GM23338 (cell line): Measurements from ENCODE around the gene VPS39. TPM values are rescaled to one million over a fixed set of nuclear protein-coding genes. Genes with fewer than 3 reads are reported as not detected.
A peak's percentile ranks its signal among the peaks of the same experiment; 100 is the strongest.

Experiments
- ATAC-seq: fragments of 200-7000 bp; cut with Tn5 transposase; 3 replicates; pipeline ENCODE4 v1.9.1; 2020
- DNase-seq: peaks from one replicate; pipeline ENCODE4 v3.0.0-alpha.2; 2015; ENCODE audit warnings: low spot score
- H2AFZ ChIP-seq: fragments of 200-600 bp; sonication (generic); 2 replicates; pipeline ENCODE4 v1.8.0; 2016; ENCODE audit warnings: antibody characterized with exemption, mild to moderate bottlenecking, moderate library complexity
- H3F3A ChIP-seq: fragments of 200-600 bp; sonication (generic); replicated peaks from 2 replicates; pipeline ENCODE4 v1.8.0; 2017; ENCODE audit warnings: antibody characterized with exemption, mixed run types, low read depth
- H3K27ac ChIP-seq: fragments of 200-600 bp; sonication (generic); 2 replicates; pipeline ENCODE4 v1.6.1; 2016; ENCODE audit warnings: low read depth
- H3K27me3 ChIP-seq: fragments of 200-600 bp; sonication (generic); 2 replicates; pipeline ENCODE4 v1.8.0; 2016; ENCODE audit warnings: mild to moderate bottlenecking, mixed run types, moderate library complexity; ENCODE audit not compliant: insufficient read depth
- H3K36me3 ChIP-seq: fragments of 200-600 bp; sonication (generic); 2 replicates; pipeline ENCODE4 v1.8.0; 2016; ENCODE audit warnings: mild to moderate bottlenecking; ENCODE audit not compliant: insufficient read depth
- H3K4me1 ChIP-seq: fragments of 200-600 bp; sonication (generic); 2 replicates; pipeline ENCODE4 v1.8.0; 2016; ENCODE audit warnings: mild to moderate bottlenecking, moderate library complexity; ENCODE audit not compliant: insufficient read depth
- H3K4me2 ChIP-seq: fragments of 200-600 bp; sonication (generic); 2 replicates; pipeline ENCODE4 v1.7.1; 2017; ENCODE audit warnings: mixed run types
- H3K4me3 ChIP-seq: fragments of 200-600 bp; sonication (generic); 2 replicates; pipeline ENCODE4 v1.6.1; 2016; ENCODE audit warnings: mixed run types
- H3K79me2 ChIP-seq: fragments of 200-600 bp; sonication (generic); replicated peaks from 2 replicates; pipeline ENCODE4 v1.8.0; 2017; ENCODE audit warnings: mild to moderate bottlenecking; ENCODE audit not compliant: insufficient read depth
- H3K9me2 ChIP-seq: fragments of 200-600 bp; sonication (generic); 2 replicates; pipeline ENCODE4 v1.8.0; 2017; ENCODE audit not compliant: insufficient read depth
- H4K20me1 ChIP-seq: fragments of 200-600 bp; sonication (generic); replicated peaks from 2 replicates; pipeline ENCODE4 v1.8.0; 2017; ENCODE audit warnings: mild to moderate bottlenecking; ENCODE audit not compliant: insufficient read depth
- H3K27ac Mint-ChIP-seq: 2 replicates; pipeline ENCODE4 v1.8.0; 2020; ENCODE audit warnings: inconsistent platforms, mild to moderate bottlenecking, moderate library complexity, mixed read lengths
- H3K27me3 Mint-ChIP-seq: 3 replicates; pipeline ENCODE4 v1.8.0; 2022; ENCODE audit warnings: low read depth, mild to moderate bottlenecking, moderate library complexity, mixed read lengths, inconsistent platforms; ENCODE audit not compliant: insufficient read depth, poor library complexity
- H3K36me3 Mint-ChIP-seq: 3 replicates; pipeline ENCODE4 v1.8.0; 2021; ENCODE audit warnings: low read depth, mild to moderate bottlenecking, inconsistent platforms, moderate library complexity, mixed read lengths
- H3K4me1 Mint-ChIP-seq: 3 replicates; pipeline ENCODE4 v1.8.0; 2020; ENCODE audit warnings: mild to moderate bottlenecking, inconsistent platforms, mixed read lengths
- H3K4me3 Mint-ChIP-seq: 3 replicates; pipeline ENCODE4 v1.8.0; 2021; ENCODE audit warnings: moderate library complexity, mild to moderate bottlenecking, inconsistent platforms, mixed read lengths
- H3K9me3 Mint-ChIP-seq: 3 replicates; pipeline ENCODE4 v1.8.0; 2020; ENCODE audit warnings: moderate library complexity, mild to moderate bottlenecking, inconsistent platforms, mixed read lengths
- CREB1 ChIP-seq: fragments of 250-450 bp; sonication (Bioruptor Pico); IDR thresholded peaks from 2 replicates; pipeline ENCODE4 v1.5.0; 2020; ENCODE audit warnings: low read depth, mild to moderate bottlenecking, moderate library complexity
- CTCF ChIP-seq, 2 experiments: fragments of 200-600 bp in 1 of 2; sonication (generic) in 1 of 2; conservative IDR thresholded peaks; 2 replicates each; pipeline versions ENCODE4 v1.5.1 to v1.6.1; 2016 to 2017; ENCODE audit warnings: antibody characterized with exemption in 2 of 2, low read depth in 2 of 2, mild to moderate bottlenecking in 2 of 2, moderate library complexity in 1 of 2
- EZH2 ChIP-seq: fragments of 200-600 bp; sonication (generic); IDR thresholded peaks from one replicate; pipeline ENCODE4 v1.8.0; 2017; ENCODE audit warnings: antibody characterized with exemption, mild to moderate bottlenecking, low read depth; ENCODE audit not compliant: unreplicated experiment
- EZH2phosphoT487 ChIP-seq: fragments of 200-600 bp; sonication (generic); IDR thresholded peaks from one replicate; pipeline ENCODE4 v1.8.1; 2018; ENCODE audit warnings: antibody characterized with exemption; ENCODE audit not compliant: unreplicated experiment
- JUNB ChIP-seq: IDR thresholded peaks from one replicate; pipeline ENCODE4 v1.6.1; 2016; ENCODE audit warnings: antibody characterized with exemption; ENCODE audit not compliant: unreplicated experiment
- POLR2AphosphoS5 ChIP-seq: IDR thresholded peaks from 2 replicates; pipeline ENCODE4 v1.6.1; 2016; ENCODE audit warnings: antibody characterized with exemption, low read depth
- STAT1 ChIP-seq: IDR thresholded peaks from one replicate; pipeline ENCODE4 v1.6.1; 2016; ENCODE audit warnings: antibody characterized with exemption; ENCODE audit not compliant: unreplicated experiment
- ZNF114 ChIP-seq: fragments of 250-450 bp; sonication (Bioruptor Pico); IDR thresholded peaks from 2 replicates; pipeline ENCODE4 v1.5.0; 2020; ENCODE audit warnings: mild to moderate bottlenecking, moderate library complexity
- polyA plus RNA-seq: library from polyadenylated mRNA; unstranded; fragments of >200 nt; fragmentation: Nextera tagmentation; extraction: Ambion mirVana; gene quantifications from 2 replicates; pipeline ENCODE4 v1.2.1, GENCODE V29; 2016
- total RNA-seq: library from RNA; depleted of rRNA; stranded (reverse); fragments of >200 nt; shearing (Covaris generic); gene quantifications from 2 replicates; pipeline ENCODE4 v1.2.3, GENCODE V29; 2014
- TF ChIP-seq, protein P1 (sequence below): IDR thresholded peaks from 2 replicates; pipeline ENCODE4 v1.6.1; 2016; ENCODE audit warnings: antibody characterized with exemption
- TF ChIP-seq, protein P2 (sequence below): IDR thresholded peaks from one replicate; pipeline ENCODE4 v1.6.1; 2018; ENCODE audit warnings: antibody characterized with exemption; ENCODE audit not compliant: unreplicated experiment

VPS39 gene
- total and polyA plus RNA-seq, 2 experiments from 2014 or later = 14.9 to 45.1 TPM

GRCh38 chr15:42138411-42138810 lies 69.7 kb downstream of the VPS39 start:
- Histone ChIP-seq H3K27me3 (no peaks in the 10 kb centered on the region), H3K79me2 (no peaks in the 10 kb centered on the region), H3K4me3 (no peak overlapping the region), H3K9me2 (no peaks in the 10 kb centered on the region), H2AFZ (no peak overlapping the region), H3K4me2 (no peak overlapping the region), H3K27ac (no peak overlapping the region), H3F3A (no peaks in the 10 kb centered on the region), H3K4me1 (no peaks in the 10 kb centered on the region; the same call in 1 of the 2 replicates), H3K36me3 (no peaks in the 10 kb centered on the region), H4K20me1 (no peaks in the 10 kb centered on the region)
- H3K36me3 Mint-ChIP-seq = no peaks in the 10 kb centered on the region
- H3K27ac Mint-ChIP-seq = no peak overlapping the region
- DNase-seq = no peak
- peaks cover 4% of the 10 kb centered on the region for H3K27me3 Mint-ChIP-seq
- TF ChIP-seq, protein P1, sequence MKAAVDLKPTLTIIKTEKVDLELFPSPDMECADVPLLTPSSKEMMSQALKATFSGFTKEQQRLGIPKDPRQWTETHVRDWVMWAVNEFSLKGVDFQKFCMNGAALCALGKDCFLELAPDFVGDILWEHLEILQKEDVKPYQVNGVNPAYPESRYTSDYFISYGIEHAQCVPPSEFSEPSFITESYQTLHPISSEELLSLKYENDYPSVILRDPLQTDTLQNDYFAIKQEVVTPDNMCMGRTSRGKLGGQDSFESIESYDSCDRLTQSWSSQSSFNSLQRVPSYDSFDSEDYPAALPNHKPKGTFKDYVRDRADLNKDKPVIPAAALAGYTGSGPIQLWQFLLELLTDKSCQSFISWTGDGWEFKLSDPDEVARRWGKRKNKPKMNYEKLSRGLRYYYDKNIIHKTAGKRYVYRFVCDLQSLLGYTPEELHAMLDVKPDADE = no peak
- TF ChIP-seq STAT1 (no peak), EZH2 (no peak), EZH2phosphoT487 (no peak), CREB1 (CRISPR knock-in tag) (no peak), ZNF114 (no peak), JUNB (no peak)
- TF ChIP-seq, protein P2, sequence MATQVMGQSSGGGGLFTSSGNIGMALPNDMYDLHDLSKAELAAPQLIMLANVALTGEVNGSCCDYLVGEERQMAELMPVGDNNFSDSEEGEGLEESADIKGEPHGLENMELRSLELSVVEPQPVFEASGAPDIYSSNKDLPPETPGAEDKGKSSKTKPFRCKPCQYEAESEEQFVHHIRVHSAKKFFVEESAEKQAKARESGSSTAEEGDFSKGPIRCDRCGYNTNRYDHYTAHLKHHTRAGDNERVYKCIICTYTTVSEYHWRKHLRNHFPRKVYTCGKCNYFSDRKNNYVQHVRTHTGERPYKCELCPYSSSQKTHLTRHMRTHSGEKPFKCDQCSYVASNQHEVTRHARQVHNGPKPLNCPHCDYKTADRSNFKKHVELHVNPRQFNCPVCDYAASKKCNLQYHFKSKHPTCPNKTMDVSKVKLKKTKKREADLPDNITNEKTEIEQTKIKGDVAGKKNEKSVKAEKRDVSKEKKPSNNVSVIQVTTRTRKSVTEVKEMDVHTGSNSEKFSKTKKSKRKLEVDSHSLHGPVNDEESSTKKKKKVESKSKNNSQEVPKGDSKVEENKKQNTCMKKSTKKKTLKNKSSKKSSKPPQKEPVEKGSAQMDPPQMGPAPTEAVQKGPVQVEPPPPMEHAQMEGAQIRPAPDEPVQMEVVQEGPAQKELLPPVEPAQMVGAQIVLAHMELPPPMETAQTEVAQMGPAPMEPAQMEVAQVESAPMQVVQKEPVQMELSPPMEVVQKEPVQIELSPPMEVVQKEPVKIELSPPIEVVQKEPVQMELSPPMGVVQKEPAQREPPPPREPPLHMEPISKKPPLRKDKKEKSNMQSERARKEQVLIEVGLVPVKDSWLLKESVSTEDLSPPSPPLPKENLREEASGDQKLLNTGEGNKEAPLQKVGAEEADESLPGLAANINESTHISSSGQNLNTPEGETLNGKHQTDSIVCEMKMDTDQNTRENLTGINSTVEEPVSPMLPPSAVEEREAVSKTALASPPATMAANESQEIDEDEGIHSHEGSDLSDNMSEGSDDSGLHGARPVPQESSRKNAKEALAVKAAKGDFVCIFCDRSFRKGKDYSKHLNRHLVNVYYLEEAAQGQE = no peak
- H3K9me3 Mint-ChIP-seq = peaks cover 15% of the 10 kb centered on the region; the same call in 2 of the 3 replicates
- no peak overlapping the region for H3K4me3 Mint-ChIP-seq
- ATAC-seq = no peak
- peaks cover 2% of the 10 kb centered on the region; the same call in 1 of the 3 replicates for H3K4me1 Mint-ChIP-seq

GRCh38 chr15:42137461-42138261 lies 70.4 kb downstream of the VPS39 start:
- H3K9me3 Mint-ChIP-seq = peaks cover 13% of the 10 kb centered on the region; the same call in 2 of the 3 replicates
- peak; percentile 88 for DNase-seq

More at GRCh38 chr15:42137461-42138261, 70.4 kb downstream of the VPS39 start:
- H3K9me2 ChIP-seq = no peaks in the 10 kb centered on the region
- H3K27ac ChIP-seq = no peak overlapping the region
- no peaks in the 10 kb centered on the region for H3K27me3 ChIP-seq
- peak; percentile 71 for ATAC-seq
- H4K20me1 ChIP-seq = no peaks in the 10 kb centered on the region
- peaks cover 2% of the 10 kb centered on the region for H3K27me3 Mint-ChIP-seq
- H3K4me1 ChIP-seq = no peaks in the 10 kb centered on the region; the same call in 1 of the 2 replicates
- no peaks in the 10 kb centered on the region for H3K36me3 ChIP-seq
- peak; percentile 71 to 91 for TF ChIP-seq CTCF (conservative IDR thresholded peaks at IDR 0.05; ENCODE audit: low read depth in 2 of 2)
- no peak for TF ChIP-seq POLR2AphosphoS5
- TF ChIP-seq, protein P2 = no peak
- no peak for TF ChIP-seq EZH2phosphoT487
- no peak overlapping the region for H3K27ac Mint-ChIP-seq
- peak overlapping the region; percentile 30; the same call in 1 of the 2 replicates for H2AFZ ChIP-seq
- H3K4me3 Mint-ChIP-seq = no peak overlapping the region
- no peaks in the 10 kb centered on the region for H3K79me2 ChIP-seq
- no peaks in the 10 kb centered on the region for H3F3A ChIP-seq
- no peaks in the 10 kb centered on the region for H3K36me3 Mint-ChIP-seq
- no peak overlapping the region for H3K4me2 ChIP-seq
- no peak overlapping the region for H3K4me3 ChIP-seq
- peaks cover 4% of the 10 kb centered on the region; the same call in 1 of the 3 replicates for H3K4me1 Mint-ChIP-seq
